Activated T-helper 1 cell treated with Interleukin-2 at 50 U/mL for 16 hours (primary cell): Measurements from ENCODE around the gene NAGPA.

ENCODE experiments used
- DNase-seq: peaks from one replicate; pipeline ENCODE4 v3.0.0-alpha.2; 2020; ENCODE audit warnings: low read depth

Gene NAGPA

GRCh38 chr16:5002699-5003143 is 31.0 kb downstream of the NAGPA start:
- DNase-seq, result no peak

- no peak for DNase-seq
Measured at GRCh38 chr16:5001986-5002385, 31.7 kb downstream of the NAGPA start.

GRCh38 chr16:5001571-5001970 is 32.2 kb downstream of the NAGPA start:
- no peak for DNase-seq

GRCh38 chr16:5000573-5001001 is 33.1 kb downstream of the NAGPA start:
- no peak for DNase-seq

- DNase-seq, result no peak
Measured at GRCh38 chr16:4994719-4995434, 38.9 kb downstream of the NAGPA start.

GRCh38 chr16:4991754-4992153 is 42.0 kb downstream of the NAGPA start:
- DNase-seq, result no peak

- no peak for DNase-seq
Measured at GRCh38 chr16:4990415-4990814, 43.3 kb downstream of the NAGPA start.

- no peak for DNase-seq
Measured at GRCh38 chr16:4989391-4990006, 44.2 kb downstream of the NAGPA start.

- no peak for DNase-seq
Measured at GRCh38 chr16:4988647-4989046, 45.1 kb downstream of the NAGPA start.

- DNase-seq, result no peak
Measured at GRCh38 chr16:4987580-4988374, 46.0 kb downstream of the NAGPA start.

GRCh38 chr16:4987250-4987579 is 46.5 kb downstream of the NAGPA start:
- DNase-seq, result no peak

GRCh38 chr16:4984174-4984990 is 49.4 kb downstream of the NAGPA start:
- DNase-seq, result no peak

GRCh38 chr16:4982056-4982867 is 51.5 kb downstream of the NAGPA start:
- no peak for DNase-seq

GRCh38 chr16:4981473-4981872 is 52.3 kb downstream of the NAGPA start:
- no peak for DNase-seq

GRCh38 chr16:4980691-4981090 is 53.0 kb downstream of the NAGPA start:
- DNase-seq, result no peak

- DNase-seq, result no peak
Measured at GRCh38 chr16:4979736-4980660, 53.7 kb downstream of the NAGPA start.

GRCh38 chr16:4979164-4979563 is 54.6 kb downstream of the NAGPA start:
- DNase-seq, result no peak

GRCh38 chr16:4976611-4977145 is 57.1 kb downstream of the NAGPA start:
- no peak for DNase-seq

- no peak for DNase-seq
Measured at GRCh38 chr16:4976079-4976478, 57.7 kb downstream of the NAGPA start.
